Fibroblast of mammary gland (primary cell): ENCODE measurements around the gene MXRA8.
"Not testable (repeated sequence)": the region's sequence is repeated elsewhere in the genome, so short reads cannot be mapped to it uniquely, and the experiment has no call there.

ENCODE experiments used
- DNase-seq: peaks from one replicate; pipeline ENCODE4 v3.0.0-alpha.2; 2010; ENCODE audit warnings: low read depth
- H3K4me3 ChIP-seq: 2 replicates; pipeline ENCODE4 v1.5.1; 2011; ENCODE audit warnings: low read depth, mild to moderate bottlenecking, low read length, moderate library complexity; ENCODE audit not compliant: control insufficient read depth
- TF ChIP-seq, protein P1 (sequence below): conservative IDR thresholded peaks from 2 replicates; pipeline ENCODE4 v1.5.1; 2011; ENCODE audit warnings: low read depth, low read length, inconsistent platforms; ENCODE audit not compliant: control insufficient read depth, insufficient read depth

MXRA8 gene

DNA sequence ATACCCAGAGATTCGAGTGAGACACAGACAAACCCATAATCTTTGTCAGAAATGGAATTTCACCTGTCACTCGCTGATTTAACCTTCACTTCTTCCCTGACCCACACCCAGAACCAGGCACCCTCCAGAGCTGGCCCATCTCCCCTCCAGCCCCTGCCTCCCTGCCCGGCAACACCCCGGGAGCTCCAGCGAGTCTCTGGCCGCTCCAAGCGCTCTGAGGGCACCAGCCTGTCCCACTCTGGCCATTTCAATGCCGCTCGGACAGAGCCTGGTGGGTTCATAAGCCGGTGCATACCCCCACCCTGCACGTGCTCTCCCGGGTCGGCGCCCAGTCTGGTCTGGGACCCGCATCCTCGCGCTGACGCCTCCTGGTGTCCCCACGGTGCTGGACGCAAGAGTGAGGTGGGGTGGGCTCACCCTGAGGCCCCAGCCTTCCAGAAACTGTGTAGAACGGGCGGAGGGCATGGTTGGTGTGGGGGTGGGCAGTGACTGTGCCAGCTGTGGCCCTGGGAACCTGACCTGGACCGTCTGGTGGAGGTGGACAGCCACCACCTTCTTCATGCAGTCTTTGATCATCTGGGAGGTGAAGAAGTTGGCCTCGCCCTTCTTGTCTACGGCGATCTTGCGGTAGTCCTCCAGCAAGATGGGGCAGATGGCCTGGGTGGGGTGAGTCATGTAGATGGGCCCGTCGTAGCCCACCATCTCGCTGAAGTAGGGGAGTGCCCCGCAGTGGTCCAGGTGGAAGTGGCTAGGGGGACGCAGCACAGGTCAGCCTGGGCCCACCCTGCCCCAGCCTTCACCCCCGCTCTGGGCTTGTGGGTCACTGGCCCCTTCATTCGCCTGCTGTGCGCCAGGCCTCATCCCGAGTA lies 39.3 kb downstream of the MXRA8 start:
- DNase-seq = no peak
- H3K4me3 ChIP-seq = no peak overlapping the region
- TF ChIP-seq, protein P1, sequence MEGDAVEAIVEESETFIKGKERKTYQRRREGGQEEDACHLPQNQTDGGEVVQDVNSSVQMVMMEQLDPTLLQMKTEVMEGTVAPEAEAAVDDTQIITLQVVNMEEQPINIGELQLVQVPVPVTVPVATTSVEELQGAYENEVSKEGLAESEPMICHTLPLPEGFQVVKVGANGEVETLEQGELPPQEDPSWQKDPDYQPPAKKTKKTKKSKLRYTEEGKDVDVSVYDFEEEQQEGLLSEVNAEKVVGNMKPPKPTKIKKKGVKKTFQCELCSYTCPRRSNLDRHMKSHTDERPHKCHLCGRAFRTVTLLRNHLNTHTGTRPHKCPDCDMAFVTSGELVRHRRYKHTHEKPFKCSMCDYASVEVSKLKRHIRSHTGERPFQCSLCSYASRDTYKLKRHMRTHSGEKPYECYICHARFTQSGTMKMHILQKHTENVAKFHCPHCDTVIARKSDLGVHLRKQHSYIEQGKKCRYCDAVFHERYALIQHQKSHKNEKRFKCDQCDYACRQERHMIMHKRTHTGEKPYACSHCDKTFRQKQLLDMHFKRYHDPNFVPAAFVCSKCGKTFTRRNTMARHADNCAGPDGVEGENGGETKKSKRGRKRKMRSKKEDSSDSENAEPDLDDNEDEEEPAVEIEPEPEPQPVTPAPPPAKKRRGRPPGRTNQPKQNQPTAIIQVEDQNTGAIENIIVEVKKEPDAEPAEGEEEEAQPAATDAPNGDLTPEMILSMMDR = no peak

DNA sequence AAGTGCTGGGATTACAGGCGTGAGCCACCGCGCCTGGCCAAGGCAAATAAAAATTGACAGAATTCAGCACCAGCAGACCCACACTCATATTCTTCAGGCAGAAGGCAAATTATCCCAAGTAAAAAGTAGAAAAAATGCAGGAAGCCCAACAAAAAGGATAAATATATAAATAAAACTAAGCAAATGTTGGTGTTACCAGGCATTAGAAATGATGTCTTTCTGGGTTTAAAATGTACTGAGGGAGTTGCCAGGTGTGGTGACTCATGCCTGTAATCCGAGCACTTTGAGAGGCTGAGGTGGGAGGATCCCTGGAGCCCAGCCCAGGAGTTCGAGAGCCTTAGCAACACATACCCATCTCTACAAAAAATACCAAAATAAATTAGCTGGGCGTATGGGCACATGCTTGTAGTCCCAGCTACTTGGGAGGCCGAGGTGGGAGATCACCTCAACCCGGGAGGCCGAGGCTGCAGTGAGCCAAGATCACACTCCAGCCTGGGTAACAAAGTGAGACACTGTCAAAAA lies 40.2 kb downstream of the MXRA8 start:
- H3K4me3 ChIP-seq = no peak overlapping the region
- TF ChIP-seq, protein P1 = no peak
- peak; percentile 97 for DNase-seq

DNA sequence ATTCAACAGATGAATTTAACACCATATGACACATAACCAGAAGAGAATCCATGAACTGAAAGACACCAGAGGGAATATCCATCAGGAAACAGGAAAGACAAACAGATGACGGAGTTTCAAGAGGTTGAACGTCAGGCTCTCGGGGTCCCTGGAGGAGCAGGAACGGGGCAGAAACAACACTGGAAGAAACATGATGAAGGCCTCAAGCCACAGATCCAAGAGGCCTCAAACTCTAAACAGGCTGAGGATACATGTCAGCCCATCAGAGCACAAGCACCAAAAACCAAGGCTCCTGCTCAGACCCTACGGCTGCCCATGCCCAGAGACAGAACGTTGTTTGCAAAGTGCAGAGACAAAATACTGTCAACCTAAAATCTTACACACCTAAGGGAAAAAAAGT lies 40.9 kb downstream of the MXRA8 start:
- TF ChIP-seq, protein P1 = no peak
- DNase-seq = no peak
- H3K4me3 ChIP-seq = no peak overlapping the region

DNA sequence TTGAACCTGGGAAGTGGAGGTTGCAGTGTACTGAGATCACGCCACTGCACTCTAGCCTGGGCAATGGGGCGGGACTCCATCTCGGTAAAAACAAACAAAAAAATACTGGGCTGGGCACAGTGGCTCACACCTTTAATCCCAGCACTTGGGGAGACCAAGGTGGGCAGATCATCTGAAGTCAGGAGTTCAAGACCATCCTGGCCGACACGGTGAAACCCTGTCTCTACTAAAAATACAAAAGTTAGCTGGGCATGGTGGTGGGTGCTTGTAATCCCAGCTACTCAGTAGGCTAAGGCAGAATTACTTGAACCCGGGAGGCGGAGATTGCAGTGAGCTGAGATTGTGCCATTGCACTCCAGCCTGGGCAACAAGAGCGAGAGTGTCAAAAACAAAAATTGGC lies 42.2 kb downstream of the MXRA8 start:
- DNase-seq, H3K4me3 ChIP-seq: not testable (repeated sequence)

DNA sequence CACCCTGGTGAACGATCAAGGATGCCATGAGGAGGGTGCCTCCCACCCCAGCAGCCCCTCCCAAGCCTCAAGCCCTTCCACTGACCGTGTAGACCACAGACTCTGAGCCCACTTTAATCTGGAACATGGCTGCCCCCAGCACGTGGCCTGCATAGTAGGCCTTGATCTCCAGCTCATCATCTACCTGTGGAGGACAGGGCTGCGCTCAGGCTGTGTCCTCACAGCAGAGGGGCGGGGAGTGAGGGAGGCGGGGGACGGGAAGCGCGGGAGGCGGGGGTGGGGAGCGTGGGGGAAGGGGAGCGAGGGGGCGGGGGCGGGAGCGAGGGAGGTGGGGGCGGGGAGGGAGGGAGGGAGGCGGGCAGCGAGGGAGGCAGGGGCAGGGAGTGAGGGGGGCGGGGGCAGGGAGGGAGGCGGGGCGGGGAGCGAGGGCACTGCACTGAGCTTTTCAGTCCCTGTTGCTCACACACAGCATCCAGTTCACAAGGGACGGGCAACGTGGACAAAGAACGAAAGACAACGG lies 42.9 kb downstream of the MXRA8 start:
- no peak overlapping the region for H3K4me3 ChIP-seq
- no peak for DNase-seq
- TF ChIP-seq, protein P1 = no peak

DNA sequence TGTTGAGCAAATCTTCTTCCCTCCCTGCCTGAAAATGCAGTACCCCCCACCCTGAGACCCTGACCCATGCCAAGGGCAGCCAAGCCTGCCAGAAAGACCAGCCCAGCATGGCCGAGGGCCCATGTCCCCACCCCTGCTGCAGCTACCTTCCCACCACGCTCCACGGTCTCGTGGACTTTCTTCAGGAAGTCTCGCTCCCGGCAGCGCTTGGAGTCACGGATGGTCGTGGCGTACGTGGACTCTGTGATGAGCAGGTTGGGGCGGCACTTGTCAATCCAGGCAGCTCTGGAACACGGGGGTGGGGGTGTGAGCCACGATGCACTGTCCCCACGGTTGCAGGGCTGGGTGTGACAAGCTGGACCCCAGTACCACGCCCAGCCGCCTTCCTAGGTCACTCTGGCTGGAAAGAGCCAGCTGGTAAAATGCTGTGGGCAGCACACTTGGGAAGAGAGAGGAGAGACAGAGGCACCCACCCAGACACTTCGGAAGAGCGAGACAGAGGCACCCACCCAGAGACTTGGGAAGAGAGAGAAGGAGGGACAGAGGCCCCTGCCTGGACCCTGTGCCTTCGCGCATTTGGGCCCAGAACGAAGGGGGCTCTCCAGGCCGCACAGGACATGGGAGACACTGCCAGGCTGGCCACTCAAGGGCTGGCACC lies 43.5 kb downstream of the MXRA8 start:
- TF ChIP-seq, protein P1 = no peak
- no peak overlapping the region for H3K4me3 ChIP-seq
- DNase-seq = no peak

DNA sequence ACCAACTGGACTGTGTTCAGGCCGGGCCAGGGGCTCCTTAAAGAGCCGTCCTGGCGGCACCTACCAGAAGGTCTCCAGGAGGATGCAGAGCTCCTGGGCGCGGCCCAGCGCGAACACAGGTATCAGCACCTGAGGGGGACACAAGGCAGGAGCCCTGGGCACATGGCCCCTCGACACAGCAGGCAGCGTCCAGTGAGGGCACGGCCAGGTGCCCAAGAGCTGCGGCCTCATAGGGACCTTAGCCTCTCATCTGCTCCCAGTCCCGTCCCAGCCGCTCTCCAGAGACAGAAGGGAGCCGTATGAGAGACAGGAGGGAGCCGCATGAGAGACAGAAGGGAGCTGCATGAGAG lies 44.1 kb downstream of the MXRA8 start:
- TF ChIP-seq, protein P1 = no peak
- no peak for DNase-seq
- H3K4me3 ChIP-seq = no peak overlapping the region
